ENCODE measurements around the gene ROPN1. TPM values are rescaled to one million over a fixed set of nuclear protein-coding genes. Genes with fewer than 3 reads are reported as not detected.

Gene ROPN1
- total RNA-seq, 1 experiment from 2014 or later: not detected

GRCh38 chr3:123993818-123994217 is 1.9 kb upstream of the ROPN1 start:
- Histone ChIP-seq H3K4me1 (ENCODE audit: control insufficient read depth in 1 of 2, insufficient read depth in 2 of 2, low read length in 2 of 2) (no peaks in the 10 kb centered on the region), H3K27ac (ENCODE audit: low read depth, low read length) (no peak overlapping the region), H3K4me2 (ENCODE audit: low read length) (no peak overlapping the region), H3K9ac (ENCODE audit: low read length) (no peak overlapping the region), H3K9me3 (ENCODE audit: control insufficient read depth in 1 of 2, insufficient read depth in 1 of 2, low read depth in 1 of 2, low read length in 2 of 2) (no peaks in the 10 kb centered on the region), H4K20me1 (ENCODE audit: insufficient read depth) (no peaks in the 10 kb centered on the region), H3K9me2 (ENCODE audit: insufficient read depth) (no peaks in the 10 kb centered on the region), H3K4me3 (replicated peaks in 1 of 2; ENCODE audit: low read depth in 1 of 2, low read length in 2 of 2) (no peak overlapping the region), H3K79me2 (ENCODE audit: insufficient read depth, low read length) (no peaks in the 10 kb centered on the region), H3K36me3 (ENCODE audit: control insufficient read depth in 1 of 2, insufficient read depth in 2 of 2, low read length in 2 of 2) (no peaks in the 10 kb centered on the region), H2AFZ (ENCODE audit: low read depth, low read length, poor library complexity, severe bottlenecking) (no peak overlapping the region), H3K27me3 (ENCODE audit: insufficient read depth, low read length) (peaks cover 35% of the 10 kb centered on the region)
- ChIA-PET CTCF (no interaction called here), POLR2A (no interaction called here), RAD21 (ENCODE audit: low non-redundant PET in 1 of 2, low total read pairs in 2 of 2, uncharacterized antibody in 2 of 2, unreplicated experiment in 2 of 2) (no interaction called here)
- ATAC-seq (no peak), DNase-seq (ENCODE audit: low read depth, low spot score) (no peak)
- intact Hi-C loops (cut with micrococcal nuclease): no loop called here
- no peak for TF ChIP-seq MAX (IDR thresholded peaks at IDR 0.05)
- TF ChIP-seq CBX3 (IDR thresholded peaks at IDR 0.05; ENCODE audit: low read depth): no peak
- BruUV-seq (replicated peaks): no TSS peak

- H3K9ac ChIP-seq (ENCODE audit: low read length): no peak overlapping the region
- no peak overlapping the region for H3K4me3 ChIP-seq (replicated peaks in 1 of 2; ENCODE audit: low read depth in 1 of 2, low read length in 2 of 2)
- DNase-seq (ENCODE audit: low read depth, low spot score): no peak
- H3K36me3 ChIP-seq (ENCODE audit: control insufficient read depth in 1 of 2, insufficient read depth in 2 of 2, low read length in 2 of 2): no peaks in the 10 kb centered on the region
- H3K4me1 ChIP-seq (ENCODE audit: control insufficient read depth in 1 of 2, insufficient read depth in 2 of 2, low read length in 2 of 2): 0 out of 4 replicates have a peak, but pooled peaks cover 0 to 3% of the 10 kb centered on the region in 2 experiments
- H3K27me3 ChIP-seq (ENCODE audit: insufficient read depth, low read length): peaks cover 20% of the 10 kb centered on the region
- H2AFZ ChIP-seq (ENCODE audit: low read depth, low read length, poor library complexity, severe bottlenecking): no peak overlapping the region
- intact Hi-C loops (cut with micrococcal nuclease): no loop called here
- H3K9me3 ChIP-seq (ENCODE audit: control insufficient read depth in 1 of 2, insufficient read depth in 1 of 2, low read depth in 1 of 2, low read length in 2 of 2): no peaks in the 10 kb centered on the region
- no peak overlapping the region for H3K27ac ChIP-seq (ENCODE audit: low read depth, low read length)
- H3K4me2 ChIP-seq (ENCODE audit: low read length): no peak overlapping the region
- ATAC-seq: no peak
- RAD21 ChIA-PET (ENCODE audit: low non-redundant PET in 1 of 2, low total read pairs in 2 of 2, uncharacterized antibody in 2 of 2, unreplicated experiment in 2 of 2): no interaction called here
- no peaks in the 10 kb centered on the region for H4K20me1 ChIP-seq (ENCODE audit: insufficient read depth)
- no peaks in the 10 kb centered on the region for H3K79me2 ChIP-seq (ENCODE audit: insufficient read depth, low read length)
- POLR2A ChIA-PET: no interaction called here
- H3K9me2 ChIP-seq (ENCODE audit: insufficient read depth): no peaks in the 10 kb centered on the region
- CTCF ChIA-PET: no interaction called here
- no TSS peak for BruUV-seq (replicated peaks)
- TF ChIP-seq SIN3A (IDR thresholded peaks at IDR 0.05; ENCODE audit: low read depth): no peak
- no peak for TF ChIP-seq FOSL1 (IDR thresholded peaks at IDR 0.05; ENCODE audit: low read depth)
- no peak for TF ChIP-seq ZFX (IDR thresholded peaks at IDR 0.05)
- no peak for TF ChIP-seq YY1 (IDR thresholded peaks at IDR 0.05; ENCODE audit: extremely low read depth, insufficient replicate concordance, low read depth, low read length)
- no peak for TF ChIP-seq ATF3 (IDR thresholded peaks at IDR 0.05)
- no peak for TF ChIP-seq JUND (IDR thresholded peaks at IDR 0.05)
- TF ChIP-seq CBX3 (IDR thresholded peaks at IDR 0.05; ENCODE audit: low read depth): no peak
- TF ChIP-seq POLR2A (IDR thresholded peaks at IDR 0.05; ENCODE audit: borderline replicate concordance, extremely low read depth, insufficient read depth, insufficient read length): no peak
- TF ChIP-seq ZBTB33 (IDR thresholded peaks at IDR 0.05; ENCODE audit: extremely low read depth, insufficient replicate concordance, low read length): no peak
- TF ChIP-seq POLR2AphosphoS5 (IDR thresholded peaks at IDR 0.05; ENCODE audit: low read depth, low read length): no peak
- TF ChIP-seq REST (IDR thresholded peaks at IDR 0.05; ENCODE audit: low read depth): no peak
- TF ChIP-seq EZH2phosphoT487 (IDR thresholded peaks at IDR 0.05; ENCODE audit: borderline replicate concordance): no peak
These were observed 5.5 kb downstream of the ROPN1 start for GRCh38 chr3:123986427-123986826.
